BLaER1 (cell line): ENCODE data around the gene WDR93.
"Not testable (repeated sequence)": the region's sequence is repeated elsewhere in the genome, so short reads cannot be mapped to it uniquely, and the experiment has no call there.

Experiments
- H3K27ac ChIP-seq: shearing (Covaris generic); formaldehyde crosslinking; 2 replicates; pipeline ENCODE4 v1.8.1; 2022
- H3K27me3 ChIP-seq: shearing (Covaris generic); formaldehyde crosslinking; 2 replicates; pipeline ENCODE4 v1.8.1; 2022
- H3K36me3 ChIP-seq: shearing (Covaris generic); formaldehyde crosslinking; 2 replicates; pipeline ENCODE4 v1.8.1; 2022
- H3K4me1 ChIP-seq: shearing (Covaris generic); formaldehyde crosslinking; 2 replicates; pipeline ENCODE4 v1.8.1; 2022
- H3K4me2 ChIP-seq: shearing (Covaris generic); formaldehyde crosslinking; 2 replicates; pipeline ENCODE4 v1.8.1; 2022
- H3K4me3 ChIP-seq: shearing (Covaris generic); formaldehyde crosslinking; 2 replicates; pipeline ENCODE4 v1.8.1; 2022
- H3K9ac ChIP-seq: shearing (Covaris generic); formaldehyde crosslinking; 2 replicates; pipeline ENCODE4 v1.8.1; 2022
- H3K9me3 ChIP-seq: shearing (Covaris generic); formaldehyde crosslinking; 2 replicates; pipeline ENCODE4 v1.8.1; 2022
- H4K20me1 ChIP-seq: shearing (Covaris generic); formaldehyde crosslinking; 2 replicates; pipeline ENCODE4 v1.8.1; 2022
- Cebpa-rat ChIP-seq: shearing (Covaris generic); IDR thresholded peaks from 2 replicates; pipeline ENCODE4 v1.8.1; 2022

The WDR93 gene

DNA sequence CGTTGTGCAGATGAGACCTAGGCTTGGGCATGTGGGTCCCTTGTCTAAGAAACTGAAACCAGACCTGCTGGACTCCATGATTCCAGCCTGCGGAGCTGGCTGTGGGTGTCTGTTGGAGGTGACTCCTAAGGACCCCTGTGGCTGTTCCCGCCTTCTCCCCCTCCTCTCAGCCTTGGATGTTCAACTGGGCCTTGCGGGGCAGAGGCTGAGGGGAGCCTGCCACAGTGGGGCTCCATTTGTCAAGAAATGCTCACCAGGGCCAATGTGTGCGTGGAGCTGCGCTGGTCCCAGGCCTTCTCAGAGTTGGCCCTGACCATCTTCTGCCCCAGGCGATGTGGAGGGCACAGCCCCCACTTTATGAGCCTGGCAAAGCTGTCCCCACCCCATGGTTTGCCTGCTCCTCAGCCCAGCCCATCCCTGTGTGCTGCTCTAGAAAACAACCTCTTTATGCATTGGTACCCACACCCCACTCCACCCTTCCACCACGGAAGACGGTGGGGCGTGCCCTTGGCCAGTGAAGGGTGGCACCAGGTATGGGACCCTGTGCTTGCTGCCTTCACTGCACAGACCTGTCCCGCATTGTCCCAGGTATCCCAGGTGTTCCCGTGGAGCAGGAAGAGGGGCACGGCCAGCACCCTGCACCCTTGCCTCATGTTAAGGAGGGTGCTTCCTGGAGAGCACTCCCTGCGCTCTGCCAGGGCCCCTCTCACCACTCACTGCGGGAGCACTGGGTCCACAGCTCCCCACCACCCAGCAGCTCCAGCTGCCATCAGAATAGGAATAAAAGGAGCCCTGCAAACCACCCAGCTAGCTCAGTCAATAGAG is 93.5 kb downstream of the WDR93 start:
- H3K27me3 ChIP-seq, result no peaks in the 10 kb centered on the region
- H3K27ac ChIP-seq, result no peak overlapping the region
- H3K4me2 ChIP-seq, result no peak overlapping the region

DNA sequence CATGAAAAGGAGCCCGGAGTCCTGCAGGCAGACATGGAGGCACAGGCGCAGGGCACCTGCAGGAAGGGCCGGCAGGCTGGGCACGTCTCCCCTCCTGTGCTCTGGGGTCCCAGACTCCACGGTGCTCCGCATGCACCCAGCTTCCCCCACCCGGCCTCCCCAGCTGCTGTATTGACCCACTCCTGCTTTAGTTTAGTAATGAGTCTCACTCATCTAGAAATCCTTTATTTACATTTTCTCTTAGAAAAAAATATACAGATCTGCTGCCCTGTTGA is 94.0 kb downstream of the WDR93 start:
- Histone ChIP-seq H4K20me1 (no peaks in the 10 kb centered on the region), H3K27ac (no peak overlapping the region), H3K4me2 (no peak overlapping the region), H3K9me3 (peaks cover 19% of the 10 kb centered on the region), H3K9ac (no peak overlapping the region), H3K36me3 (no peaks in the 10 kb centered on the region), H3K4me1 (peaks cover 21% of the 10 kb centered on the region), H3K4me3 (no peak overlapping the region), H3K27me3 (no peaks in the 10 kb centered on the region)
- TF ChIP-seq Cebpa-rat, result no peak

More for the DNA sequence above, 93.5 kb downstream of the WDR93 start:
- no peak for TF ChIP-seq Cebpa-rat
- peaks cover 21% of the 10 kb centered on the region for H3K4me1 ChIP-seq
- no peak overlapping the region for H3K4me3 ChIP-seq
- H3K36me3 ChIP-seq, result no peaks in the 10 kb centered on the region
- H3K9me3 ChIP-seq, result peaks cover 17% of the 10 kb centered on the region
- no peaks in the 10 kb centered on the region for H4K20me1 ChIP-seq
- H3K9ac ChIP-seq, result no peak overlapping the region

DNA sequence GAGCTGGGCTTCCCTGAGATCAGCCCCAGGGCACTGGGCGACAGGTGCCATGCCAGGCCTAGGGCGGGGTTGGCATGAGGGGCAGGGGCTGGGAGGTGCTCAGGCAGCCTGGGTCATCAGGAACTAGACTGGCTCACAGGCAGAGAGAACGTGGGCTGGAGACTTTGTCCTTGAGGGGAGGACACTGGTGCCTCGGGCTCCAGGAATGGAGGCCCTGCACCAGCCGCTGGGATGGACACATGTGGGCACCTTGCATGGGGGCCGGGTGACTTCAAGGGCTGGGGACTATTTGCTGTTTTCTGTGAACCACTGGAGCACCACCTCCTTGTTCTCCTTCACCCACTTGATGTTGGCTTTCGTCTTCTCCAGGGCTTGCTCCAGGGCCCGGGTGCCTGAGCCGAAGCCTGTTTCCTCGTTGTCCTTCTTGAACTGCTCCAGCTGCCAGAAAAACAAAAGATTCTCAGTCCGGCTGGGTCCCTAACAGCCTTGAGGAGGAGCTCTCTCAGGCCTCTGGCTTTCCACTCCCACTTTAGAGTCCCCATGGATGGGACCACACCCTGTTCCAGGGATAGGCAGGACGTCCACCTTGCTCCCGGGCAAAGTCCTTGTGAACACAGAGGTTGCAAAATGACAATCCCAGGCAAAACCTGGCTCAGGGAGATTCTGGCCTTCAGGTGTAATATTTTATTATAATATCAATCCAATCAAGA is 94.6 kb downstream of the WDR93 start:
- Histone ChIP-seq H3K9me3 (peaks cover 19% of the 10 kb centered on the region), H3K4me1 (peaks cover 18% of the 10 kb centered on the region), H3K27ac (no peak overlapping the region), H4K20me1 (no peaks in the 10 kb centered on the region), H3K9ac (no peak overlapping the region), H3K27me3 (no peaks in the 10 kb centered on the region), H3K4me2 (no peak overlapping the region), H3K4me3 (no peak overlapping the region), H3K36me3 (no peaks in the 10 kb centered on the region)
- TF ChIP-seq Cebpa-rat, result no peak

DNA sequence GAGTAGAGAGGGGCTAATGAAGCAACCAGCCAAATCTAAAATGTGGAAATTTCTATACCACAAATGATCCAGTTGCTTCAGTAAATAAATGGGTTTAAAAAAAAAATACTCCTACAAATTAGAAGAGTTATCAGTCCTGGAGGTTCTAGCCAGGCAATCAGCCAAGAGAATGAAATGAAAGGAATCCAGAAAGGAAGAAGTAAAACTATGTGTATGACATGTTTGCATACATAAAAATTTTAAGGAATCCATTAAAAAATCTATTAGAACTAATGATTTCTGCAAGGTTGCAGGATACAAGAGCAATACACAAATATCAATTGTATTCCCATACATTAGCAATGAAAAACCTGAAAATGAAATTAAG is 95.1 kb downstream of the WDR93 start:
- H3K9ac ChIP-seq, result no peak overlapping the region
- no peak overlapping the region for H3K4me2 ChIP-seq
- peaks cover 13% of the 10 kb centered on the region for H3K4me1 ChIP-seq
- peaks cover 19% of the 10 kb centered on the region for H3K9me3 ChIP-seq
- no peaks in the 10 kb centered on the region for H3K27me3 ChIP-seq
- no peak for TF ChIP-seq Cebpa-rat
- H3K4me3 ChIP-seq, result no peak overlapping the region
- no peaks in the 10 kb centered on the region for H3K36me3 ChIP-seq
- no peak overlapping the region for H3K27ac ChIP-seq
- no peaks in the 10 kb centered on the region for H4K20me1 ChIP-seq

DNA sequence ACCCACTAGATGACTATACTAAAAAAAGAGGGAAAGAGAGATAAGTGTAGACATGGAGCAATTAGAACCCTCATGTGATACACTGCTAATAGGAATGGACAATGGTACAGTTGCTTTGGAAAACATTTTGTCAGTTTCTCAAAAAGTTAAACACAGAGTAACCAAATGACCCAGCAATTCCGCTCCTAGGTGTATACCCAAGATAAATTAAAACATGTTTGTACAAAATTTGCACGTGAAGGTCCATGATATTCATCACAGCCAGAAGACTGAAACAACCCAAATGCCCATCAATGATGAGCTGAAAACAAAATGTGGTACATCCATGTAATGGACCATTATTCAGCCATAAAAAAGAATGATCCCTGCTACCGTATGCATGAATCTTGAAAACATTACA is 97.3 kb downstream of the WDR93 start:
- no peaks in the 10 kb centered on the region for H4K20me1 ChIP-seq
- H3K27me3 ChIP-seq, result no peaks in the 10 kb centered on the region
- H3K27ac ChIP-seq, result no peak overlapping the region
- H3K9ac ChIP-seq, result no peak overlapping the region
- H3K4me2 ChIP-seq, result no peak overlapping the region
- TF ChIP-seq Cebpa-rat, result no peak
- H3K36me3 ChIP-seq, result no peaks in the 10 kb centered on the region
- peaks cover 19% of the 10 kb centered on the region for H3K9me3 ChIP-seq
- H3K4me1 ChIP-seq, result 0 out of 2 replicates have a peak, but pooled peaks cover 5% of the 10 kb centered on the region
- no peak overlapping the region for H3K4me3 ChIP-seq

DNA sequence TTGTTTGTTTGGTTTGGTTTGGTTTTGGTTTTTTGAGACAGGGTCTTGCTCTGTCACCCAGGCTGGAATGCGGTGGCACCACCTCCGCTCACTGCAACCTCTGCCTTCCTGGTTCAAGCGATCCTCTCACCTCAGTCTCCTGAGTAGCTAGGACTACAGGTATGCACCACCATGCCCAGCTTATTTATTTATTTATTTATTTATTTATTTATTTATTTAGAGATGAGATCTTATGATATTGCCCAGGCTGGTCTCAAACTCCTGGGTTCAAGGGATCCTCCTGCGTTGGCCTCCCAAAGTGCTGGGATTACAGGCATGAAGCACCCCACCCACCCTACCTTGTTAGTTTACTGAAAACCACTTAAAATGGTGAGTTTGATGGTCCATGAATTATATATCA is 98.0 kb downstream of the WDR93 start:
- H3K4me2 ChIP-seq, H3K36me3 ChIP-seq, H3K4me3 ChIP-seq, H4K20me1 ChIP-seq, H3K27ac ChIP-seq, H3K4me1 ChIP-seq, H3K27me3 ChIP-seq, H3K9ac ChIP-seq: not testable (repeated sequence)
- peaks cover 19% of the 10 kb centered on the region for H3K9me3 ChIP-seq

DNA sequence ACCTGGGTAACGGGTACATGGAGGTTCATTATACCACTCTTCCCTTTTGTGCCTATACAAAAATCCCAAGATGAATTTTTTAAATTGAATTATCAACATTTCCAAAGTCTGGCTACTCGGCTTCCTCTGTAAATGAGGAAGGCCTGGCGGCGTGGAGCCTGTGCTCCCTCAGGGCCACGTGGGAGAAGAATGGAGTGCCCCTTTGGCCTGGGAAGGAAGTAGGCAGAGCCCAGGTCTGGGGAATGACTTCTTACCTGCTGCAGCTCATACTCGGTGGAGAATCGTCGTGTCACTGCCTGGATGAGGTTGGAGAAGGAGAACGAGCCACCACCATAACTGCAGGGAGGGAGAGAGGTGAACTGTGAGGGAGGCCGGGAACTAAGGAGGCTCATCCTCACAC is 99.6 kb downstream of the WDR93 start:
- H3K4me2 ChIP-seq, result no peak overlapping the region
- no peaks in the 10 kb centered on the region for H3K4me1 ChIP-seq
- H3K4me3 ChIP-seq, result no peak overlapping the region
- no peak overlapping the region for H3K27ac ChIP-seq
- H3K9ac ChIP-seq, result no peak overlapping the region
- H3K9me3 ChIP-seq, result peaks cover 19% of the 10 kb centered on the region
- H3K27me3 ChIP-seq, result no peaks in the 10 kb centered on the region
- no peak for TF ChIP-seq Cebpa-rat
- no peaks in the 10 kb centered on the region for H4K20me1 ChIP-seq
- H3K36me3 ChIP-seq, result no peaks in the 10 kb centered on the region

DNA sequence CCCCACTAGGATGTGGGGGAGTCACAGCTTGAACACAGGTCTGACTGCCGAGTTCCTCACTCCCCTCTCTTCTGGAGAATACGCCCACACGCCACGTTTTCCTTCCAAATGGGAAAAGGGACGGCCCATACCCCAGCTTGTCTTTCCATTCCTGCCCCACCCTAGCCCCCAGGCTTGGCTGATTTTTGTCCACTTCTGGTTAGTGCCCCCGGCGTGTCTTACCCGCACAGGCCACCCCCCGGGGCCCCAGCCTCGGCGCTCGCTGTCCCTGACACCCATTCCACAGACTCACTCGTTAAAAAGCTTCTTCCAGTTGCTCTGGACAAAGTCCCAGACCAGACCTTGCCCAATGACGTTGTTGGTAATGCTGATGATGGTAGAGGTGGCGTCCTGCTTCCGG is 100.0 kb downstream of the WDR93 start:
- peaks cover 19% of the 10 kb centered on the region for H3K9me3 ChIP-seq
- TF ChIP-seq Cebpa-rat, result no peak
- H3K9ac ChIP-seq, result no peak overlapping the region
- no peak overlapping the region for H3K27ac ChIP-seq
- no peaks in the 10 kb centered on the region for H3K4me1 ChIP-seq
- no peak overlapping the region for H3K4me2 ChIP-seq
- H3K4me3 ChIP-seq, result no peak overlapping the region
- no peaks in the 10 kb centered on the region for H4K20me1 ChIP-seq
- H3K36me3 ChIP-seq, result no peaks in the 10 kb centered on the region
- no peaks in the 10 kb centered on the region for H3K27me3 ChIP-seq

DNA sequence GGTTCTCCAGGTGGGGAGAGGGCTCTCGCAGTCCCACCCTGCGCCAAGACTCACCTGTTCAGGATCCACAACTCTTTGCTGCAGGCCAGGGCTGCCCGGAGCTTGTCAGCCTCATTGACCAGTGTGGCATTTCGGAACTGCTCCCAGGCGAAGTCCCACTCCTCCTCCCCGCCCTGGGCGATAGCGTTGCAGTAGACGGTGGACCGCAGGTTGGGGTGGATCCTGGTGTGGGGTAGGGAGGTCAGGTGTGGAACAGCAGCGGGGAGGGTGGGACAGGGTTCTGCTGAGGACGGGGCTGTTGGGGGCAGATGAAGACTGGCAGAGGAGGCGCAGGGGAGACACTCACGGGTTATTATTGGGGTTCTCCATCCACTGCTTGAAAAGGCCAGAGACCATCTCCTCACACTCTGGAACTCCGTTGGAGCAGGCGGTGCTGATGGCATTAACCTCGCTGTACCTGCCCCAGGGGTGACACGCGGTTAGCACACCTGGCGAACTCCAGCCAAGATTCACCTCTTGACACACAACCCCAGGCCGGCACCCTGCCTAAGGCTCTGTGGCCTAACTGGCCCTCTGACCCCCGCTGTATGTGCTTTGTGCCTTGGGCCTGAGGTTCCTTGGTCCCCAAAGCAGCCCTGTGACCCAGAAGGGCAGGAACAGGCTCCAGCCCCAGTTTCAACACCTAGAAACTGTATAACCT is 101.6 kb downstream of the WDR93 start:
- Histone ChIP-seq H3K27ac (no peak overlapping the region), H3K27me3 (no peaks in the 10 kb centered on the region), H3K36me3 (no peaks in the 10 kb centered on the region), H3K9me3 (peaks cover 19% of the 10 kb centered on the region), H3K9ac (no peak overlapping the region), H3K4me1 (no peaks in the 10 kb centered on the region), H3K4me3 (no peak overlapping the region), H3K4me2 (no peak overlapping the region), H4K20me1 (no peaks in the 10 kb centered on the region)
- no peak for TF ChIP-seq Cebpa-rat
